Effector memory CD4-positive, alpha-beta T cell (primary cell): ENCODE results near the gene SLC24A4.

ENCODE experiments used
- DNase-seq, 3 donors: peaks; one replicate each; pipeline ENCODE4 v3.0.0-alpha.2; 2020
- H3K27ac ChIP-seq: 2 replicates; pipeline ENCODE4 v1.7.0; 2013; ENCODE audit warnings: mild to moderate bottlenecking, low read length, moderate library complexity; ENCODE audit not compliant: insufficient read depth, poor library complexity, severe bottlenecking
- H3K27me3 ChIP-seq: replicated peaks from 2 replicates; pipeline ENCODE4 v1.7.0; 2013; ENCODE audit warnings: mild to moderate bottlenecking, low read length; ENCODE audit not compliant: insufficient read depth, control insufficient read depth, poor library complexity, severe bottlenecking
- H3K36me3 ChIP-seq: 2 replicates; pipeline ENCODE4 v1.7.0; 2013; ENCODE audit warnings: mild to moderate bottlenecking, low read length, moderate library complexity; ENCODE audit not compliant: control insufficient read depth, insufficient read depth
- H3K4me1 ChIP-seq: 2 replicates; pipeline ENCODE4 v1.7.0; 2013; ENCODE audit warnings: low read length, mild to moderate bottlenecking; ENCODE audit not compliant: control insufficient read depth, insufficient read depth, poor library complexity, severe bottlenecking
- H3K4me3 ChIP-seq: 2 replicates; pipeline ENCODE4 v1.7.0; 2013; ENCODE audit warnings: low read length, low read depth, mild to moderate bottlenecking; ENCODE audit not compliant: insufficient read depth, poor library complexity, severe bottlenecking
- H3K9me3 ChIP-seq: 2 replicates; pipeline ENCODE4 v1.7.0; 2013; ENCODE audit warnings: mild to moderate bottlenecking, low read length, moderate library complexity; ENCODE audit not compliant: control insufficient read depth

The SLC24A4 gene

DNA sequence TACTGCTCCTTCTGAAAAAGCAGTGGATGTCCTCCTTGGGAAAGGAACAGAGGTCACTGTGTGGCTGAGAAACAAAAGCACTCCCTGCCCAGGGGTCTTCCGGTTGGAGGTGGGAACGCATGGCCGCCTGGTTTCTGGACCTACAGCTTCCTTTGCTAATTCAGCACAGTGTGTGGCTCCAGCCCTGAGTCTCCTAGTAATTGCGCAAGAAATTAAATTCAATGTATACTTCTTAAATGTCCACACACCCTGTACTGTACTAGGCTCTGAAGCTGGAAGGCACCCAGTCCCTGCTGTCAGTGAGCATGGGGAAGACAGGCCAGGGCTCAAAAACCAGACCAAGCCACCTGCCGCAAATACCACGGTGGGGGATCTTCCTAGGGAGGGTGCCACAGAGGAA, 13.4 kb downstream of the SLC24A4 start:
- Histone ChIP-seq H3K4me1 (no peaks in the 10 kb centered on the region), H3K4me3 (no peak overlapping the region), H3K27me3 (no peaks in the 10 kb centered on the region), H3K9me3 (no peaks in the 10 kb centered on the region), H3K36me3 (no peaks in the 10 kb centered on the region), H3K27ac (no peak overlapping the region)
- DNase-seq, result no peak

- Histone ChIP-seq H3K36me3 (no peaks in the 10 kb centered on the region), H3K27ac (no peak overlapping the region), H3K9me3 (no peaks in the 10 kb centered on the region), H3K27me3 (no peaks in the 10 kb centered on the region), H3K4me1 (no peaks in the 10 kb centered on the region), H3K4me3 (no peak overlapping the region)
- no peak for DNase-seq
These were observed 16.5 kb downstream of the SLC24A4 start for GRCh38 chr14:92339426-92339825.

DNA sequence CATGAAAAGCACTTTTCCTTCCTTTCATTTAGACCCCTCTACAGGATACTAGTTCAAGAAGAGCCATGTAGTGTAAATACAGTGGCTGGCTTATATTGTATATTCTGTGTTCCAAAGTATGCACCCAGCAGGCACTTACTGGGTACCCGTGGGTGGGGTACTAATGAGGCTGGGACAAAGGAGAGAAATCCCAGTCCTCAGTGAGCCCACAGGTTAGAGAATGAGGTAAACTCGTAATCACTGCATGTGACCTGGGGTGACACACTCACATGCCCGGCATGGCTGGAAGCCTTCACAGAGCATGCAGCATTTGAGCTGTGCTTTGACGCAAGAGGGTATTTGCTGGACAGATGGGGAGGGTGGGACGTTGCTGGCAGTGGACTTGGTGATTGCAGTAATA, 17.1 kb downstream of the SLC24A4 start:
- no peaks in the 10 kb centered on the region for H3K9me3 ChIP-seq

DNA sequence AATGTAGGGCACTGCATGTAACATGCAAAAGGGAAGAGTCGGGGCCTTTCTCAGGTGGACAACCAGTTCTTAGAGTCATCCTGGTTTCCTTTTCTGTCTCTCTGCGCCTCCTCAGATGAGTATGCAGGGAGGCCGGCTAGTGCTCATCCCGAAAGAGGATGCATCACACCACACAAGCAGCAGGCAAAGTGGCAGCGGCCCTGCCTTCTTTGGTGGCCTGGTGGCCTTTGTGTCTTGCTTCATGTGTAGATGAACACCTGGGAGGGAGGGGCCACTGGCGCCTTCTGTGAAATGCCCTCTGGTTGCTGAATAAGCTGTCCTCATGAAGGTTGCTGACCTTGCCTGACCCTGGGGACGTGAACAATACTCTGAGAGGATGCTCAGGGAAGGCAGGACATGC, 18.0 kb downstream of the SLC24A4 start:
- Histone ChIP-seq H3K4me3 (no peak overlapping the region), H3K27me3 (no peaks in the 10 kb centered on the region), H3K4me1 (no peaks in the 10 kb centered on the region), H3K27ac (no peak overlapping the region), H3K36me3 (no peaks in the 10 kb centered on the region), H3K9me3 (no peaks in the 10 kb centered on the region)
- no peak for DNase-seq

More for the DNA sequence above, 17.1 kb downstream of the SLC24A4 start:
- no peaks in the 10 kb centered on the region for H3K27me3 ChIP-seq
- DNase-seq, result no peak
- H3K4me3 ChIP-seq, result no peak overlapping the region
- no peaks in the 10 kb centered on the region for H3K36me3 ChIP-seq
- no peaks in the 10 kb centered on the region for H3K4me1 ChIP-seq
- no peak overlapping the region for H3K27ac ChIP-seq

GRCh38 chr14:92341791-92342190, 18.8 kb downstream of the SLC24A4 start:
- Histone ChIP-seq H3K27me3 (no peaks in the 10 kb centered on the region), H3K9me3 (no peaks in the 10 kb centered on the region), H3K4me3 (no peak overlapping the region), H3K4me1 (no peaks in the 10 kb centered on the region), H3K36me3 (no peaks in the 10 kb centered on the region), H3K27ac (no peak overlapping the region)
- no peak for DNase-seq

GRCh38 chr14:92348154-92348553, 25.2 kb downstream of the SLC24A4 start:
- Histone ChIP-seq H3K36me3 (no peaks in the 10 kb centered on the region), H3K4me1 (no peaks in the 10 kb centered on the region), H3K4me3 (no peak overlapping the region), H3K27me3 (no peaks in the 10 kb centered on the region), H3K27ac (no peak overlapping the region), H3K9me3 (no peaks in the 10 kb centered on the region)
- no peak for DNase-seq

GRCh38 chr14:92351750-92352149, 28.8 kb downstream of the SLC24A4 start:
- no peak overlapping the region for H3K4me3 ChIP-seq
- H3K27me3 ChIP-seq, result no peaks in the 10 kb centered on the region
- H3K27ac ChIP-seq, result no peak overlapping the region
- no peak for DNase-seq
- no peaks in the 10 kb centered on the region for H3K36me3 ChIP-seq
- no peaks in the 10 kb centered on the region for H3K9me3 ChIP-seq
- no peaks in the 10 kb centered on the region for H3K4me1 ChIP-seq

GRCh38 chr14:92352158-92352985, 29.4 kb downstream of the SLC24A4 start:
- H3K36me3 ChIP-seq, result no peaks in the 10 kb centered on the region
- no peak for DNase-seq
- H3K4me3 ChIP-seq, result no peak overlapping the region
- H3K27me3 ChIP-seq, result no peaks in the 10 kb centered on the region
- no peaks in the 10 kb centered on the region for H3K9me3 ChIP-seq
- H3K27ac ChIP-seq, result no peak overlapping the region
- no peaks in the 10 kb centered on the region for H3K4me1 ChIP-seq

DNA sequence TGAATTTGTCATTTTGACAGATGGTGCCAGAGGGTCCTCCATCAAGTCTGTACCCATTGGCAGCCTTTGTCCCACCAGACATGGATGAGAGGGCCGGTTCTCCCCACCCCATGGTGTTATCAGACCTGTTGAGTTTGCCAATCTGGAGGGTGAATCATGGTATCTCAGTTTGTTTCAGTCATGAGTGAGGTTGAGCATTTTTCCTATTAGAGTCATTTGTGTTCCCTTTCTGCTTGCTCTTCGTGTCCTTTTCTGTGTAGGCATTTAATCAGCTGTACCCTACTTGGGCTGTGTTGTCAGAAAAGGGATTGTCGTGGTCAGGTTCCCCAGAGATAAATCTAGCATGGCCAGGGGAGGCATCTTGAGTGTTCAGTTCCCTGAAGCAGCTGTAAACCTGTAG, 30.5 kb downstream of the SLC24A4 start:
- Histone ChIP-seq H3K4me3 (no peak overlapping the region), H3K36me3 (no peaks in the 10 kb centered on the region)
- DNase-seq, result no peak

DNA sequence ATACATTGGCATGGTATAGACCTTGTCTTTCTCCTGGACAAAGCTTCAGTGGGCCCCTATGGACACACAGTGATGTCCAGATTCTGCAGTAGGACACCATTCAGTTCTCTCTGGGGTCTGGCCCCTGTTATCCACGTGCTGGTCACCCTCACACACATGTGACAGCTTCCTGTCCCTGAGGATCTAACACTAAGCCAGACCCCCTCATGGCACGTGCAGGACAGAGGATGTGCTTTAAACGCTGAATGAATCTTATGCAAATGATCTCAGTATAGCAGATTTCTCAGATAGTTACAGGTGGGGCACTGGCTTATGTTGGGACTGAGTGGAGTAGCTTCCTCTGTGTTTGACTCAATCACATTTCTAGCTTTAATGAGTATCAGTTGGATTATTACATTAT, 33.7 kb downstream of the SLC24A4 start:
- Histone ChIP-seq H3K4me3 (no peak overlapping the region), H3K36me3 (no peaks in the 10 kb centered on the region), H3K4me1 (no peaks in the 10 kb centered on the region), H3K27me3 (no peaks in the 10 kb centered on the region), H3K9me3 (no peaks in the 10 kb centered on the region), H3K27ac (no peak overlapping the region)
- no peak for DNase-seq

More for the DNA sequence above, 30.5 kb downstream of the SLC24A4 start:
- Histone ChIP-seq H3K9me3 (no peaks in the 10 kb centered on the region), H3K27ac (no peak overlapping the region), H3K27me3 (no peaks in the 10 kb centered on the region), H3K4me1 (no peaks in the 10 kb centered on the region)
